Measurements from ENCODE around the gene ARHGAP26.

ARHGAP26 gene

GRCh38 chr5:142798099-142798770 lies 28.1 kb downstream of the ARHGAP26 start:
- H3K4me1 ChIP-seq (ENCODE audit: control insufficient read depth in 5 of 5, insufficient read depth in 5 of 5, low read length in 5 of 5): peaks cover 0 to 58% (median 22%) of the 10 kb centered on the region in 5 donors
- no peaks in the 10 kb centered on the region for H3K9me3 ChIP-seq (ENCODE audit: control insufficient read depth in 5 of 5, low read length in 5 of 5)
- H3K27me3 ChIP-seq (ENCODE audit: control insufficient read depth in 5 of 5, insufficient read depth in 4 of 5, low read length in 5 of 5): no peaks in the 10 kb centered on the region
- no peak overlapping the region for H3K9ac ChIP-seq (ENCODE audit: low read length in 5 of 5)
- H3K36me3 ChIP-seq (ENCODE audit: control insufficient read depth in 5 of 5, insufficient read depth in 5 of 5, low read length in 5 of 5): no peaks in the 10 kb centered on the region
- no peak overlapping the region for H3K4me3 ChIP-seq (ENCODE audit: low read depth in 1 of 5, low read length in 5 of 5)
- H3K27ac ChIP-seq (ENCODE audit: low read depth, low read length): no peak overlapping the region

- H3K36me3 ChIP-seq (ENCODE audit: control insufficient read depth in 5 of 5, insufficient read depth in 5 of 5, low read length in 5 of 5): no peaks in the 10 kb centered on the region
- H3K27ac ChIP-seq (ENCODE audit: low read depth, low read length): no peak overlapping the region
- H3K27me3 ChIP-seq (ENCODE audit: control insufficient read depth in 5 of 5, insufficient read depth in 4 of 5, low read length in 5 of 5): no peaks in the 10 kb centered on the region
- H3K4me1 ChIP-seq (ENCODE audit: control insufficient read depth in 5 of 5, insufficient read depth in 5 of 5, low read length in 5 of 5): peaks cover 0 to 56% (median 26%) of the 10 kb centered on the region in 5 donors
- no peaks in the 10 kb centered on the region for H3K9me3 ChIP-seq (ENCODE audit: control insufficient read depth in 5 of 5, low read length in 5 of 5)
- H3K4me3 ChIP-seq (ENCODE audit: low read depth in 1 of 5, low read length in 5 of 5): no peak overlapping the region
- no peak overlapping the region for H3K9ac ChIP-seq (ENCODE audit: low read length in 5 of 5)
Measured at GRCh38 chr5:142800776-142801494, 30.8 kb downstream of the ARHGAP26 start.

DNA sequence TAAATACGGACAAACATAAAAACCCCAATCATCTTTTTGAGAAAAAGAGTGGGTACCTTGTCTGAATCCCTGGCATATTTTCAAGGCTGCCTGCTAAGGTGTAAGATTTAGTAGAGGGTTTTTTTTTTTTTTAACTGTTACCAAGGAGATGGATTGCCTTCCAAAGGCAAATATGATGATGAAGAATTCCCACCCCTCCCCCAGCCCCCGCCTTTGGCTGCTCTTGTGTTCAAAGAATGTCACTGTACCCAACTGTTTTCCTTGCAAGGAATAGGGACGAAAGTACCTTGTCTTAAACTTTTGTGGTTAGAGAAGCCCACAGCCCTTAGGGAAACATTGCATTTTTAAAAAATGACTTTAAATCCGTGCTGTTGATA lies 31.3 kb downstream of the ARHGAP26 start:
- Histone ChIP-seq H3K4me3 (ENCODE audit: low read depth in 1 of 5, low read length in 5 of 5) (no peak overlapping the region), H3K9ac (ENCODE audit: low read length in 5 of 5) (no peak overlapping the region), H3K27me3 (ENCODE audit: control insufficient read depth in 5 of 5, insufficient read depth in 4 of 5, low read length in 5 of 5) (no peaks in the 10 kb centered on the region), H3K9me3 (ENCODE audit: control insufficient read depth in 5 of 5, low read length in 5 of 5) (no peaks in the 10 kb centered on the region), H3K4me1 (ENCODE audit: control insufficient read depth in 5 of 5, insufficient read depth in 5 of 5, low read length in 5 of 5) (peaks cover 0 to 54% (median 26%) of the 10 kb centered on the region in 5 donors), H3K36me3 (ENCODE audit: control insufficient read depth in 5 of 5, insufficient read depth in 5 of 5, low read length in 5 of 5) (no peaks in the 10 kb centered on the region), H3K27ac (ENCODE audit: low read depth, low read length) (no peak overlapping the region)

DNA sequence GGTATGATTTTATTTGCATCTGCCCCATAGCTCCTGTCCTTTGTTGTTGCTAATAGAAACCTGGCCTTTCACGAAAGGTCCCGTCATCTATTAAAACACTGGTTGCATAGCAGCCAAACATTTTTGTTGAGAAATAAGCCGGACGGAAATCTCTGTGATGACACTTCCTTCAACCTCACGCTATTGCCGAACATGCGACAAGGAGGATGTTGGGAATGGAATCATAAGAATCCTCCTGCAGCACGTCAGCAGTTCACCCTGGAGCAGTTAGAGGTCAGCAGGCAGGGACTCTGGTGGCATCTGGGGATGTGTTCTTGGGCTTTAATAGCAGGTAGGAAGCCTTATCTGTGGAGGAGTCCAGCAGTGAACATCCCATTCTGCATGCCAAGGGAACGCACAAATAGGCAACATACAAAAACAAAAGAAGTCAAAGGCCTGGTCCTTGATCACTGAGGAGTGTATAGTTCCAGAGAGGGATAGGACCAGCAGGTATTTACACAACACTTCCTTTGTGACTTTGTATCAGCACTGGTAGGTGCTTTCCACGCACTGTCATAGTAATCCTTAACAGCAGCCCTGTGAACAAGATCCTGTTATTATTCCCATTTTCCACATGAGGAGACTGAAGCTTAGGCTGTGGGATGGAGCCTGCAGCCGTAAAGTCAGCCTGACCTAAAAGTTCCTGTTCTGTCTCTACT lies 33.4 kb downstream of the ARHGAP26 start:
- no peaks in the 10 kb centered on the region for H3K27me3 ChIP-seq (ENCODE audit: control insufficient read depth in 5 of 5, insufficient read depth in 4 of 5, low read length in 5 of 5)
- no peak overlapping the region for H3K4me3 ChIP-seq (ENCODE audit: low read depth in 1 of 5, low read length in 5 of 5)
- no peak overlapping the region for H3K9ac ChIP-seq (ENCODE audit: low read length in 5 of 5)
- H3K9me3 ChIP-seq (ENCODE audit: control insufficient read depth in 5 of 5, low read length in 5 of 5): no peaks in the 10 kb centered on the region
- peak overlapping the region; percentile 43 for H3K27ac ChIP-seq (ENCODE audit: low read depth, low read length)
- H3K4me1 ChIP-seq (ENCODE audit: control insufficient read depth in 5 of 5, insufficient read depth in 5 of 5, low read length in 5 of 5): peaks cover 0 to 51% (median 26%) of the 10 kb centered on the region in 5 donors
- no peaks in the 10 kb centered on the region for H3K36me3 ChIP-seq (ENCODE audit: control insufficient read depth in 5 of 5, insufficient read depth in 5 of 5, low read length in 5 of 5)

DNA sequence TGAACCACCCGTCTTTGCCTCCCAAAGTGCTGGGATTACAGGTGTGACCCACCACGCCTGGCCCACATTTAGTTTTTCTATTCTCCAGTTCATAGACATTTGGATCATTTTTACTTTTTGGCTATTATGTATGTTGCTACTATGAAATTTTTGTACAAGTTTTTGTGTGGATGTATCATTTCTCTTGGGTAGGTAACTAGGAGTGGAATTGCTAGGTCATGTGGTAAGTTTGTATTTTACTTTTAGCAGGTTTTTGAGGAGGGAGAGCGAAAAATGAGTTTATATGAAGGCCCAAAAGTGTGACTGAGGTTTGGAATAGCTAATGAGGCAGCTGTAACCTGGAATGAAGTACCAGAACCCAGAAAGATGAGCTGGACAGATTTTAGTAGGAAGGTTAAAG lies 35.2 kb downstream of the ARHGAP26 start:
- H3K27ac ChIP-seq (ENCODE audit: low read depth, low read length): no peak overlapping the region

DNA sequence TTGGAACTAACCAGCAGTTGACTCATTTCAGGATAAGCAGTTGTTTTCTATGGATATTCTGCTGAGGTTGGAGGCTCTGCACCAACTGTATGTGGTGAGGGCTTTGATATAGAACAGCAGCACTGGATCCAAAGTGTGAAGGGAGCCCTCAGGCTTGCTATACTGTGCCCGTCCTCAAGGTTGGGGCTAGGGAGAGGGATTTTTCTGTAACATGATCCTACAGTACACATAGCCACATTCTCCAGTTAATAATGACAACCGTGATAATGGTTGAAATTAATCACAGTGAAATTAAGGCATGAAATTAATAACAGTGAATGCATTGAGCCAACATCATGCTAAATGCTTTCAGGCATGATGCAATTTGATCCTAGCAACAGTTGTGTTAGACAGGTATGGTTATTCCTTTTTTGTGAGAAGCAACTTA lies 36.7 kb downstream of the ARHGAP26 start:
- H3K4me1 ChIP-seq (ENCODE audit: control insufficient read depth in 5 of 5, insufficient read depth in 5 of 5, low read length in 5 of 5): peaks cover 0 to 56% (median 28%) of the 10 kb centered on the region in 5 donors
- peak overlapping the region; percentile 5 for H3K27ac ChIP-seq (ENCODE audit: low read depth, low read length)
- H3K9me3 ChIP-seq (ENCODE audit: control insufficient read depth in 5 of 5, low read length in 5 of 5): no peaks in the 10 kb centered on the region
- no peaks in the 10 kb centered on the region for H3K27me3 ChIP-seq (ENCODE audit: control insufficient read depth in 5 of 5, insufficient read depth in 4 of 5, low read length in 5 of 5)
- no peak overlapping the region for H3K4me3 ChIP-seq (ENCODE audit: low read depth in 1 of 5, low read length in 5 of 5)
- H3K36me3 ChIP-seq (ENCODE audit: control insufficient read depth in 5 of 5, insufficient read depth in 5 of 5, low read length in 5 of 5): no peaks in the 10 kb centered on the region
- no peak overlapping the region for H3K9ac ChIP-seq (ENCODE audit: low read length in 5 of 5)

More for the DNA sequence above, 35.2 kb downstream of the ARHGAP26 start:
- H3K36me3 ChIP-seq (ENCODE audit: control insufficient read depth in 5 of 5, insufficient read depth in 5 of 5, low read length in 5 of 5): no peaks in the 10 kb centered on the region
- no peaks in the 10 kb centered on the region for H3K27me3 ChIP-seq (ENCODE audit: control insufficient read depth in 5 of 5, insufficient read depth in 4 of 5, low read length in 5 of 5)
- peaks cover 0 to 56% (median 21%) of the 10 kb centered on the region in 5 donors for H3K4me1 ChIP-seq (ENCODE audit: control insufficient read depth in 5 of 5, insufficient read depth in 5 of 5, low read length in 5 of 5)
- H3K9me3 ChIP-seq (ENCODE audit: control insufficient read depth in 5 of 5, low read length in 5 of 5): no peaks in the 10 kb centered on the region
- H3K9ac ChIP-seq (ENCODE audit: low read length in 5 of 5): no peak overlapping the region
- H3K4me3 ChIP-seq (ENCODE audit: low read depth in 1 of 5, low read length in 5 of 5): no peak overlapping the region

DNA sequence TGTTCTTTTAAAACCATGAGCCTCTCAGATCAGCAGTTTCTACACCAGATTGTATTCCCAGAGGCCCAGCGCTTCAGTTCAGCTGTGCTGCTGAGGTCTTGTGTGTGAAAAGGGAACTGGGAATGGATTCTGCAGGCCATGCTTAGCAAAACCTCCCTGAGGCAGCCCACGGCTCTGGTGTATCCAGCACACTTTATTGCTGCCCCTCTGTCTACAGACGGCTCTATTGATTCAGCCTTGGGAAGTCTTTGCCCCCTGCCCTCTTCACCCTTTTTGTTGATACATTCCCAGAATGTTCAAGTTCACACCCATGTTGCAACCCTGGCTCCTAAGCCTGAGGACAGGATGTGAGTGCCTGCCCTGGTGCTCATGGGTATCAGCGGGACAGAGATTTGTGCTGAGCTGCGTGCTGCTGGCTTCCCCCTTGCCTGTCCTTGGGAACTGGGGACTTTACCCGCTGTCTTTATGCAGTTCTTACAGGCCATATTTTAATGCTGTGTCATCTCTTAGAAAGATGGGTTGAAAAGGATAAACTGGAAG lies 37.3 kb downstream of the ARHGAP26 start:
- peaks cover 0 to 61% (median 28%) of the 10 kb centered on the region in 5 donors for H3K4me1 ChIP-seq (ENCODE audit: control insufficient read depth in 5 of 5, insufficient read depth in 5 of 5, low read length in 5 of 5)
- peak overlapping the region; percentile 5 for H3K27ac ChIP-seq (ENCODE audit: low read depth, low read length)

GRCh38 chr5:142808878-142809598 lies 38.9 kb downstream of the ARHGAP26 start:
- no peak overlapping the region for H3K27ac ChIP-seq (ENCODE audit: low read depth, low read length)
- no peaks in the 10 kb centered on the region for H3K36me3 ChIP-seq (ENCODE audit: control insufficient read depth in 5 of 5, insufficient read depth in 5 of 5, low read length in 5 of 5)
- H3K4me3 ChIP-seq (ENCODE audit: low read depth in 1 of 5, low read length in 5 of 5): no peak overlapping the region
- H3K9me3 ChIP-seq (ENCODE audit: control insufficient read depth in 5 of 5, low read length in 5 of 5): no peaks in the 10 kb centered on the region
- H3K9ac ChIP-seq (ENCODE audit: low read length in 5 of 5): no peak overlapping the region
- H3K4me1 ChIP-seq (ENCODE audit: control insufficient read depth in 5 of 5, insufficient read depth in 5 of 5, low read length in 5 of 5): peaks cover 2 to 56% (median 22%) of the 10 kb centered on the region in 5 donors
- H3K27me3 ChIP-seq (ENCODE audit: control insufficient read depth in 5 of 5, insufficient read depth in 4 of 5, low read length in 5 of 5): no peaks in the 10 kb centered on the region

More for the DNA sequence above, 37.3 kb downstream of the ARHGAP26 start:
- H3K27me3 ChIP-seq (ENCODE audit: control insufficient read depth in 5 of 5, insufficient read depth in 4 of 5, low read length in 5 of 5): no peaks in the 10 kb centered on the region
- H3K4me3 ChIP-seq (ENCODE audit: low read depth in 1 of 5, low read length in 5 of 5): no peak overlapping the region
- H3K9me3 ChIP-seq (ENCODE audit: control insufficient read depth in 5 of 5, low read length in 5 of 5): no peaks in the 10 kb centered on the region
- no peak overlapping the region for H3K9ac ChIP-seq (ENCODE audit: low read length in 5 of 5)
- no peaks in the 10 kb centered on the region for H3K36me3 ChIP-seq (ENCODE audit: control insufficient read depth in 5 of 5, insufficient read depth in 5 of 5, low read length in 5 of 5)

GRCh38 chr5:142810081-142810480 lies 39.9 kb downstream of the ARHGAP26 start:
- peaks cover 2 to 66% (median 26%) of the 10 kb centered on the region in 5 donors for H3K4me1 ChIP-seq (ENCODE audit: control insufficient read depth in 5 of 5, insufficient read depth in 5 of 5, low read length in 5 of 5)
- H3K9me3 ChIP-seq (ENCODE audit: control insufficient read depth in 5 of 5, low read length in 5 of 5): no peaks in the 10 kb centered on the region
- no peak overlapping the region for H3K4me3 ChIP-seq (ENCODE audit: low read depth in 1 of 5, low read length in 5 of 5)
- H3K36me3 ChIP-seq (ENCODE audit: control insufficient read depth in 5 of 5, insufficient read depth in 5 of 5, low read length in 5 of 5): no peaks in the 10 kb centered on the region
- H3K9ac ChIP-seq (ENCODE audit: low read length in 5 of 5): no peak overlapping the region
- no peak overlapping the region for H3K27ac ChIP-seq (ENCODE audit: low read depth, low read length)
- no peaks in the 10 kb centered on the region for H3K27me3 ChIP-seq (ENCODE audit: control insufficient read depth in 5 of 5, insufficient read depth in 4 of 5, low read length in 5 of 5)
